HG03139 (cell line): Measurements from ENCODE around the gene ULK1.
"Not testable (repeated sequence)": the region's sequence is repeated elsewhere in the genome, so short reads cannot be mapped to it uniquely, and the experiment has no call there.

Experiments used
- ATAC-seq: cut with Tn5 transposase; IDR thresholded peaks from one replicate; pipeline ENCODE4 v1.9.1; 2021; ENCODE audit not compliant: unreplicated experiment

Gene ULK1

DNA sequence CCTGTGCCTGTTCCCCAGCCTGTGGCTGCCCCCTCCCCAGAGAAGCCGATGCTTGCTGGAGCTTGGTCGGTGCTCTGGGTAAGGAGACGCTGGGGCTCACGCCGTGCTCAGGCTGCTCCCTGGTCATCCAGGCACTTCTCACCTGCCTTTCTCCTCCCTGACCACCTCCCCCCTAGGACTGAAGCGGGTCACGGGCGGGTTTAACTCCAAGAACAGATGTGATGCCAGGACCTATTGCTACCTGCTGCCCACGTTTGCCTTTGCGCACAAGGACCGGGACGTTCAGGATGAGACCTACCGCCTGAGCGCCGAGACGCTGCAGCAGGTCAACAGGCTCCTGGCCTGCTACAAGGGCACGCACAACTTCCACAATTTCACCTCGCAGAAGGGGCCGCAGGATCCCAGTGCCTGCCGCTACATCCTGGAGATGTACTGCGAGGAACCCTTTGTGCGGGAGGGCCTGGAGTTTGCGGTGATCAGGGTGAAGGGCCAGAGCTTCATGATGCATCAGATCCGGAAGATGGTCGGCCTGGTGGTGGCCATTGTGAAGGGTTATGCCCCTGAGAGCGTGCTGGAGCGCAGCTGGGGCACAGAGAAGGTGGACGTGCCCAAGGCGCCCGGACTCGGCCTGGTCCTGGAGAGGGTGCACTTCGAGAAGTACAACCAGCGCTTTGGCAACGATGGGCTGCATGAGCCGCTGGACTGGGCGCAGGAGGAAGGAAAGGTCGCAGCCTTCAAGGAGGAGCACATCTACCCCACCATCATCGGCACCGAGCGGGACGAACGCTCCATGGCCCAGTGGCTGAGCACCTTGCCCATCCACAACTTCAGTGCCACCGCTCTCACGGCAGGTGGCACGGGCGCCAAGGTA lies 46.9 kb downstream of the ULK1 start:
- no peak for ATAC-seq

DNA sequence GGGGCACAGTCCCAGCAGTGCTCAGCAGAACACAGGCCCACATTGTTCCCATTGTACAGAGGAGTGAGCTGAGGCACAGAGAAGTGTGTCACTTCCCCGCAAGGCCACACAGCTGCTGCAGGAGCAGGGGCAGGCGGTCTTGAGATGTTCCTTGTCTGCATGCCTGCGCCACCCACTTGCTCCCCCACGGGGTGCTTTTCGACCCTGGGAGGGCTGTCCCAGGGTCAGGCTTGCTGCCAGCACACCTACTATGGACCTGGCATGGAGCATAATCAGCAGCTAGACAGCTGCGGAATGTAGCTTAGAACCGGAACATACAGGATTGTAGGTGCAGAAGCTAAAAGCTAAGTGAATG lies 47.5 kb downstream of the ULK1 start:
- ATAC-seq: no peak

DNA sequence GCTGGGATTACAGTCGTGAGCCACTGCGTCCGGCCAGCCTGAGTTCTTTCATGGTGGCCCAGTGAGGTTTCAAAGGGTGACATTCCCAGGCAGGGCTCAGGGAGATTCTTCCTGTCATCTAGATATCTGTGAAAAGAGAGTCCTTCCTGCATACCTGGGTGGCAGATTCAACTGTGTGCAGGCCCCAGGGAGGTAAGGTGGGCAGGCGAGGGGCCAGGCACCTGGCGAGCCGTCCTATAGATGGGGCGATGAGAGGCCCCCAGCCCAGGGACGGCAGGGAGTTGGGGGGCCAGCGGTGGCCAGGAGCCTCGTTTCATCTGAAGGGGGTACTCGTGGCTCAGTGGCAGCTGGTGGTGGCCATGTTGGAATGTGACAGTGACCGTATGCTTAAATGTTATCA lies 48.2 kb downstream of the ULK1 start:
- no peak for ATAC-seq

DNA sequence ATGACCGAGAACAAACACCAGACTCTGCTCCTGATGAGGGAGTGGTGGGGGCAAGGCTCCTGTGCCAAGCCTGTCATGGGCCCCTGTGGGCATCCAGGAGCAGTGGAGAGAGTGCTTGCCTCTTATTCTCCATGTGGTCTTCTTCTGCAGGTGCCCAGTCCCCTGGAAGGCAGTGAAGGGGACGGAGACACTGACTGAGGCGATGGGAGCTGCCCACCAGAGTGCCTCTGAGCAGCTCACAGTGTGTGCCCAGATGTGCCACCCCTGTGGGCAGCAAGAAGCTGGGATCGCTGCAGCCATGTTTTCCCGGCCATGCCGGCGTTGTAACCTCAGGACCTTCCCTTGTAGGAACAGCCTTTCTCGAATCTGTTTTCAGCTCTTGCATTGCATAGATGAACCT lies 49.0 kb downstream of the ULK1 start:
- no peak for ATAC-seq

DNA sequence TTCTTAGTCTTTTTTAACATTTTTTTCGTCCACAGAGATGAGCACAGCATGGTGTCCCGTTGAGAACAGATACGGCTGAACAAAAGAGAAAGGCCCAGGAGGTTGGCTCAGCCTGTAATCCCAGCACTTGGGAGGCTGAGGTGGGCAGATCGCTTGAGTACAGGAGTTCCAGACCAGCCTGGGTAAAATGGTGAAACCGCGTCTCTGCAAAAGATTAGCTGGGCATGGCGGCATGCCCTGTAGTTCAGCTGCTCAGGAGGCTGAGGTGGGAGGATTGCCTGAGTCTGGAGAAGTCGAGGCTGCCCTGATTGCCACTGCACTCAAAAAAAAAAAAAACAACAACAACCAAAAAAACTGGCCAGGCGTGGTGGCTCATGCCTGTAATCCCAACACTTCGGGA lies 49.5 kb downstream of the ULK1 start:
- ATAC-seq: no peak

GRCh38 chr12:131944601-131945251 lies 50.3 kb downstream of the ULK1 start:
- ATAC-seq: no peak

- ATAC-seq: no peak
Measured at GRCh38 chr12:131946757-131947156, 52.3 kb downstream of the ULK1 start.

GRCh38 chr12:131947482-131948027 lies 53.1 kb downstream of the ULK1 start:
- no peak for ATAC-seq

DNA sequence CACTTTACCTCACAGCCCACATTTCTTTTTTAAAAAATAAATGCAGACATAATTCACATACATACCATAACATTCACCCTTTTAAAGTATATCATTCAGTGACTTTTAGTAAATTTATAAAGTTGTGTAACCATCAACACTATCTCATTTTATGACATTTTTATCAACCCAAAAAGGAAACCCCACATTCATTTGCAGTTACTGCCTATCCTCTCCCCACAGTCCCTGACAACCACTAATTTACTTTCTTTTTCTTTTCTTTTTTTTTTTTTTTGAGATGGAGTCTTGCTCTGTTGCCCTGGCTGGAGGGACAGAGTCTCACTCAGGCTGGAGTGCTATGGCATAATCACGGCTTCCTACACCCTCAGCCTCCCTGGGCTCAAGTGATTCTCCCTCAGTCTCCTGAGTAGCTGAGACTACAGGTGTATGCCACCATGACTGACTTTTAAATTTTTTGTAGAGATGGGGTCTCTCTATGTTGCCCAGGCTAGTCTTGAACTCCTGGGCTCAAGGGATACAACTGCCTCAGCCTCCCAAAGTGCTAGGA lies 53.8 kb downstream of the ULK1 start:
- ATAC-seq: no peak

- not testable (repeated sequence) for ATAC-seq
Measured at GRCh38 chr12:131948713-131949430, 54.5 kb downstream of the ULK1 start.

DNA sequence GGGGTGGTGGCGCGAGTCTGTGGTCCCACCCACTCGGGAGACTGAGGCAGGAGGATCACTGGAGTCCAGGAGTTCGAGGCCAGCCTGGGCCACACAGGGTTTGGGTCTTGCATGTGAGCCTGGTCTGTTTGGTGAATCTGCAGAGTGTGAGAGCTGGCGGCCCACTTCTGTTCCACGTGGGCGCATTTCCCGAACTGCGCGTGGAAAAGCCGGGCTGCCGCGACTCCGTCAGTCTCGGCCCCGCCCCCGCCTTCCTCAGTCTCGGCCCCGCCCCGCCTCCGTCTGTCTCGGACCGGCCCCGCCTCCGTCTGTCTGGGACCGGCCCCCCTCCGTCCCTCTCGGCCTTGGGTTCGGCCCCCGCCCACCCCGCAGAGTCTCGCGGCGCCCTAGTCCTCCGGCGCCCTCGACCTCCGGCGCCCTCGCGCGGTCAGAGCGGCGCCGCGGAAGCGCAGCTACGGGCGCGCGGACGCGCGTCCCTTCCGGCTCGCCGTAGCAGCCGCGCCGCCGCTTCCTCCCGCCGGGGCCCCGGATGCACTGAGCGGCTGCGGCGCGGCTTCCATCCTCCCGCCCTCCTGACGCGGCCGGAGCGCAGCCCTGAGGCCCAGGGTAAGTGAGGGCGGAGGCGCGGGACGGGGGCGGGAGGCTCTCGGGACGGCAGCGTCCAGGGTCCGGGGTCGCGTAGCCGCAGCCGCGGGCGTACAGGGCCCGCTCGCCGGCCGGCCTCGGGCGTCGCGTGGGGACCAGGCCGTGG lies 55.2 kb downstream of the ULK1 start, which contains the start of gene EP400:
Gene EP400, plus strand, starts transcription at position 512 of the 751 bp plus-strand sequence. CDS start 10,678 bp downstream, outside the sequence.
- ATAC-seq: peak; percentile 86

- ATAC-seq: peak; percentile 32
Measured at GRCh38 chr12:131950182-131950913, 55.9 kb downstream of the ULK1 start.

DNA sequence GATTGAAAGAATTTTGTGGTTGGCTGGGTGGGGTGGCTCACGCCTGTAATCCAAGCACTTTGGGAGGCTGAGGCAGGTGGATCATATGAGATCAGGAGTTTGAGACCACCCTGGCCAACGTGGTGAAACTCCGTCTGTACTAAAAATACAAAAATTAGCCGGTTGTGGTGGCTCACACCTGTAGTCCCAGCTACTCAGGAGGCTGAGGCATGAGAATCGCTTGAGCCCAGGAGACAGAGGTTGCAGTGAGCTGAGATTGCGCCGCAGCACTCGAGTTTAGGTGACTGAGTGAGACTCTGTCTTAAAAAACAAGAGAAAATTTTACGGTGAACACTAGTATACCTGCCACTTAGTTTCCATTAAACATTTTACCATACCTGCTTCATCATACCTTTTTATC lies 59.4 kb downstream of the ULK1 start:
- not testable (repeated sequence) for ATAC-seq

GRCh38 chr12:131954460-131954859 lies 60.0 kb downstream of the ULK1 start:
- ATAC-seq: not testable (repeated sequence)

DNA sequence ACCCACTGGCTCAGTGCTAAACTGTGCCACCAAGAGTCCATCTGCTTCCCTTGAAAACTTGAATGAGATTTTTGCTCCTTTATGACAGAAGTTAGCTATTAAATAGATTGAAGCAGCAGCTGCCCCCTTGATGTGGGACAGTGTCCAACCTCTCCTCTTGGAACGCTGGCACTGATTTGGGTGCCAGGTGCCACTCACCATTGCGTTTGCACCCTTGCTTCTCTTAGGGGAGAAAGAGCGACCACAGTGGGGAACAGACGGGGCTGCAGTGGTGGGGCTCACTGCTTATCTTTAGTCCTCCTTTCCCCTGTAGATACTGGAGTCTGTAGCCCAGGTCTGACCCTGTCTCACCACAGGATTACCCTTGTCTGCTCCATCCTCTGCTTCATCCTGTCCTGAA lies 64.7 kb downstream of the ULK1 start:
- no peak for ATAC-seq

- ATAC-seq: no peak
Measured at GRCh38 chr12:131959641-131960589, 65.5 kb downstream of the ULK1 start.

DNA sequence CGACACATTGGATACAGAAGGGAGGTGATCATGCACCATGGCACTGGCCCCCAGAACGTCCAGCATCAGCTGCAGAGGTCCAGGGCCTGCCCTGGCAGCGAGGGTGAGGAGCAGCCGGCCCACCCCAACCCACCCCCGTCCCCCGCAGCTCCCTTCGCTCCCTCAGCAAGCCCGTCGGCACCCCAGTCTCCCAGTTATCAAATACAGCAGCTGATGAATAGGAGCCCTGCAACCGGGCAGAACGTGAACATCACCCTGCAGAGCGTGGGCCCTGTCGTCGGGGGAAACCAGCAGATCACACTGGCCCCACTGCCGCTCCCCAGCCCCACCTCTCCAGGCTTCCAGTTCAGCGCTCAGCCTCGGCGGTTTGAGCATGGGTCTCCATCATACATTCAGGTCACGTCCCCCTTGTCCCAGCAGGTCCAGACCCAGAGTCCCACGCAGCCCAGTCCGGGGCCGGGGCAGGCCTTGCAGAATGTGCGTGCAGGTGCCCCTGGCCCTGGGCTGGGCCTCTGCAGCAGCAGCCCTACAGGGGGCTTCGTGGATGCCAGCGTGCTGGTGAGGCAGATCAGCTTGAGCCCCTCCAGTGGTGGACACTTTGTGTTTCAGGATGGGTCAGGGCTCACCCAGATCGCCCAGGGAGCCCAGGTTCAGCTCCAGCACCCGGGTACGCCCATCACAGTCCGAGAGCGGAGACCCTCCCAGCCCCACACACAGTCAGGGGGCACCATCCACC lies 66.3 kb downstream of the ULK1 start:
- ATAC-seq: not testable (repeated sequence)

- not testable (repeated sequence) for ATAC-seq
Measured at GRCh38 chr12:131961328-131961727, 66.9 kb downstream of the ULK1 start.
